Osteocyte (in vitro differentiated cells): Measurements from ENCODE around the gene AQP12B. TPM values are rescaled to one million over a fixed set of nuclear protein-coding genes. Genes with fewer than 3 reads are reported as not detected.

Experiments
- DNase-seq: peaks from one replicate; pipeline ENCODE4 v3.0.0; 2021; ENCODE audit warnings: mixed read lengths; ENCODE audit not compliant: unreplicated experiment; ENCODE audit errors: extremely low spot score
- H3K27ac Mint-ChIP-seq: one replicate; pipeline ENCODE4 v1.8.0; 2021; ENCODE audit warnings: mild to moderate bottlenecking, mixed read lengths; ENCODE audit not compliant: unreplicated experiment
- H3K27me3 Mint-ChIP-seq: one replicate; pipeline ENCODE4 v1.8.0; 2021; ENCODE audit warnings: mixed read lengths; ENCODE audit not compliant: unreplicated experiment
- H3K36me3 Mint-ChIP-seq: one replicate; pipeline ENCODE4 v1.8.0; 2021; ENCODE audit warnings: mixed read lengths; ENCODE audit not compliant: unreplicated experiment
- H3K4me1 Mint-ChIP-seq: one replicate; pipeline ENCODE4 v1.8.0; 2021; ENCODE audit warnings: mixed read lengths; ENCODE audit not compliant: unreplicated experiment
- H3K4me3 Mint-ChIP-seq: one replicate; pipeline ENCODE4 v1.8.0; 2021; ENCODE audit warnings: mild to moderate bottlenecking, moderate library complexity, mixed read lengths; ENCODE audit not compliant: unreplicated experiment
- H3K9me3 Mint-ChIP-seq: one replicate; pipeline ENCODE4 v1.8.0; 2021; ENCODE audit warnings: mixed read lengths; ENCODE audit not compliant: unreplicated experiment
- total RNA-seq: library from RNA; stranded (reverse); gene quantifications from 2 replicates; pipeline ENCODE4 v1.2.1, GENCODE V29; 2021
- TF ChIP-seq, protein P1 (sequence below): fragments of 200-600 bp; sonication (generic); IDR thresholded peaks from 2 replicates; pipeline ENCODE4 v1.5.0; 2021; ENCODE audit warnings: antibody characterized with exemption, mild to moderate bottlenecking, moderate library complexity

Gene AQP12B
- total RNA-seq, 1 donor from 2014 or later, result not detected

DNA sequence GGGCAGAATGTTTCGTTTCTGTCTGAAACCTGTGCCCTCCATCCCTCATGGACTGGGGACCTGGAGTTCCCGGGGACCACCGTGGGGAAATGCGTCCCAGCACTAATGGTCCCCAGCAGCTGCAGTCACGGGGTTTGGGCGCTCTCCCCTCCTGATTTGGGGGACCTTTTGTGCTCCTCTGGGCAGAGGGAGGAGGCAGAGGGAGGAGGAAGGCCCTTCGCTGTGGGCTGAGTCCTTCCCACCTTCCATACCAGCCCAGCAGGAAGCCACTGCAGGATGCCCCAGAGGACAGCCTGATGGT lies 54.2 kb downstream of the AQP12B start:
- H3K27ac Mint-ChIP-seq, result no peak overlapping the region
- DNase-seq, result no peak

DNA sequence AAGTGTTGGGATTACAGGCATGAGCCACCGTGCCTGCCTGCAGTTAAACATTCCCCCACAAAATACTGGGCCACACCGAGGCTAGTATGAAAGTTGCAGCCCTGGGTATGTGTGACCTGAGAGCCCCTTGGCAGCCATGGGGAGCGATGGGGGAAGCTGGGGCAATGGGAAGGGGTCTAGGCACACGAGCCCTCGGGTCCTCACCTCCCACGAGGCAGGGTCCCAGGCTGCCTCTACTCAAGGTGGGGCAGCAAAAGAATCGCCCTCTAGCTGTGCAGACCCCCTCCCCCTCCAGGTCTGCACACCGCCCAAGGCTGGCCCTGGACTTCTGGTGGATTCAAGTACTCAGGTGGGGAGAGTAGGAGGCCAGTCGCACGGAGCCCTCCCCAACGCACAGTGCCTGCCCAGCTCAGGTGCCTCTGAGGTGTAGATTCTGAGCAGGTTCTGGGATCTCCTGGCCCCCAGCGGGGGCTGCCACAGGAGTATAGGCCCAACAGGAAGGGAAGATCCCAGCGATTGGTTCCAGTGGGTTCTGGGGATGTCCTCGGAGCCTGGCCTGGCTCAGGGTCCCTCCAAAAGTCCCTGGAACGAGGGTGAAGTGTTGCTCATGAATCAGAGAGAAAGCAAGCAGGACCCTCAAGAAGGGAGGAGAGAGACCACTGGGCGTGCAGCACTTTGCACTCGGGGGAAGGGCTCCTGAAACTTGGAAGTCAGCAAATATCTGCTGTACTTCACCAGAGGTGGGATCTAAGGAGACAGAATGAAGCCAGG lies 54.8 kb downstream of the AQP12B start:
- Mint-ChIP-seq H3K9me3 (peaks cover 2% of the 10 kb centered on the region), H3K4me3 (no peak overlapping the region), H3K27ac (no peak overlapping the region), H3K27me3 (no peaks in the 10 kb centered on the region), H3K4me1 (peaks cover 6% of the 10 kb centered on the region), H3K36me3 (no peaks in the 10 kb centered on the region)
- no peak for DNase-seq
- TF ChIP-seq, protein P1, sequence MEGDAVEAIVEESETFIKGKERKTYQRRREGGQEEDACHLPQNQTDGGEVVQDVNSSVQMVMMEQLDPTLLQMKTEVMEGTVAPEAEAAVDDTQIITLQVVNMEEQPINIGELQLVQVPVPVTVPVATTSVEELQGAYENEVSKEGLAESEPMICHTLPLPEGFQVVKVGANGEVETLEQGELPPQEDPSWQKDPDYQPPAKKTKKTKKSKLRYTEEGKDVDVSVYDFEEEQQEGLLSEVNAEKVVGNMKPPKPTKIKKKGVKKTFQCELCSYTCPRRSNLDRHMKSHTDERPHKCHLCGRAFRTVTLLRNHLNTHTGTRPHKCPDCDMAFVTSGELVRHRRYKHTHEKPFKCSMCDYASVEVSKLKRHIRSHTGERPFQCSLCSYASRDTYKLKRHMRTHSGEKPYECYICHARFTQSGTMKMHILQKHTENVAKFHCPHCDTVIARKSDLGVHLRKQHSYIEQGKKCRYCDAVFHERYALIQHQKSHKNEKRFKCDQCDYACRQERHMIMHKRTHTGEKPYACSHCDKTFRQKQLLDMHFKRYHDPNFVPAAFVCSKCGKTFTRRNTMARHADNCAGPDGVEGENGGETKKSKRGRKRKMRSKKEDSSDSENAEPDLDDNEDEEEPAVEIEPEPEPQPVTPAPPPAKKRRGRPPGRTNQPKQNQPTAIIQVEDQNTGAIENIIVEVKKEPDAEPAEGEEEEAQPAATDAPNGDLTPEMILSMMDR, result no peak

More for the DNA sequence above, 54.2 kb downstream of the AQP12B start:
- Mint-ChIP-seq H3K4me1 (peaks cover 6% of the 10 kb centered on the region), H3K27me3 (no peaks in the 10 kb centered on the region), H3K4me3 (no peak overlapping the region), H3K36me3 (peaks cover under 1% of the 10 kb centered on the region), H3K9me3 (peaks cover 7% of the 10 kb centered on the region)
- TF ChIP-seq, protein P1, result no peak

DNA sequence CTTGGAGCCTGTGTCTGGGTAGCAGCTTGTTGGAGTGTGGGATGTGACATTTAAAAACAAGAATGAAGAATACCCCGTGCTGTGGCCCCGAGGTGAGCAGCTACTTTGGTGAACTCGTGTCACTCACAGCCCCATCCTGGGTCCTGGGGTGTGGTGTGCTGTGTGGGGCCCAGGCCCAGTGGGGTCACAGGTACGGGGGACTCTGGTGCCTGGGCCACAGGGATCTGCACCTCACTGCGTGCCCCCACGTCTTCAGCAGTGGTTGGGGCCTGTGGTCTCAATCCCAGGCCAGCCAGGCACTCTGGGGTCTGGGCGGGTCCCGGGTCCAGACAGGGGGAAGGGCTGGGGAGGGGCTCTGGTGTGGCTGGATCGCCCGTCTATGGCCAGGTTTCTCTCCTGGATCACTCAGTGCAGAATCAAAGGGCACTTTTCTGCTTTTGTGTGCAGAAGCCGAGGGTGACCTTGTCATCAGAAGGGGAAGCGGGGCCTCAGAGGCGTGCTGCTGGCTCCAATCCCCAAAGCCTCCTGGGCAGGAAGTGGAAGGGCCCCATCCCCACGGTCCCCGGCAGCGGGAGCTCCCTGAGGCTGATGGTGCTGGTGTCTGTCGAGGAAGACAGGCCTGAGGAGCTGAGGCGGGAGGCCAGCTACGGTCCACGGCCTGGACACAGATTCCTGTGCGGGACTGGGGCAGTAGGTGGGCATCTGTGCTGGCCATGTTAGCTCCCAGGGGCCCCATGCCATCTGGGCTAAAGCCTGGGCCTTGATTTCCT lies 56.0 kb downstream of the AQP12B start:
- no peak for DNase-seq
- Mint-ChIP-seq H3K4me1 (peaks cover 6% of the 10 kb centered on the region), H3K27ac (no peak overlapping the region)

More for the DNA sequence above, 56.0 kb downstream of the AQP12B start:
- H3K9me3 Mint-ChIP-seq, result no peaks in the 10 kb centered on the region
- H3K27me3 Mint-ChIP-seq, result no peaks in the 10 kb centered on the region
- TF ChIP-seq, protein P1, result no peak
- H3K36me3 Mint-ChIP-seq, result no peaks in the 10 kb centered on the region
- H3K4me3 Mint-ChIP-seq, result no peak overlapping the region

Other genes with a start within 250 kb of the AQP12B start
- 148 and 149 TPM in 2 replicates for gene GPC1, start 247.2 kb downstream of the AQP12B start, total RNA-seq
- 16.9 and 28.5 TPM in 2 replicates for gene ANKMY1, start 124.9 kb downstream of the AQP12B start, total RNA-seq
- gene DUSP28, start 122.5 kb downstream of the AQP12B start, total RNA-seq, result 3.8 and 5.9 TPM in 2 replicates
- gene RNPEPL1, start 114.4 kb downstream of the AQP12B start, total RNA-seq, result 56.5 and 64.0 TPM in 2 replicates
- gene CAPN10, start 96.2 kb downstream of the AQP12B start, total RNA-seq, result 37.7 and 40.3 TPM in 2 replicates
- gene GPR35, start 57.4 kb downstream of the AQP12B start, total RNA-seq, result 2.5 and 3.6 TPM in 2 replicates
- not detected in 2 replicates for gene AQP12A, start 9.0 kb upstream of the AQP12B start, total RNA-seq
- 4.3 and 5.6 TPM in 2 replicates for gene KIF1A, start 137.3 kb upstream of the AQP12B start, total RNA-seq
- gene AGXT, start 185.9 kb upstream of the AQP12B start, total RNA-seq, result not detected in 2 replicates
- gene MAB21L4, start 213.3 kb upstream of the AQP12B start, total RNA-seq, result not detected in 2 replicates
- gene CROCC2, start 223.5 kb upstream of the AQP12B start, total RNA-seq, result not detected in 2 replicates